ENCODE results near the gene BHLHE40. TPM values are rescaled to one million over a fixed set of nuclear protein-coding genes. Genes with fewer than 3 reads are reported as not detected.

Gene BHLHE40
- total and polyA plus RNA-seq, 2 of the 13 experiments (the other 11 are each of a cell fraction or from before 2014, with no cell fraction given): 1.8 to 51.0 TPM

- TF ChIP-seq KMT2B (CRISPR knock-in tag; IDR thresholded peaks at IDR 0.05) (no peak), ZNF275 (CRISPR knock-in tag; IDR thresholded peaks at IDR 0.05; ENCODE audit: borderline replicate concordance) (no peak), ZFP82 (CRISPR knock-in tag; IDR thresholded peaks at IDR 0.05; ENCODE audit: borderline replicate concordance) (no peak), EP300 (IDR thresholded peaks at IDR 0.05; ENCODE audit: low read depth in 2 of 2, low read length in 2 of 2) (peak in 1 of 2 experiments; percentile 57; a peak in 1 of 4 replicates), EP300 (CRISPR knock-in tag; IDR thresholded peaks at IDR 0.05; ENCODE audit: borderline replicate concordance) (no peak), IRF1 (CRISPR knock-in tag; IDR thresholded peaks at IDR 0.05; ENCODE audit: low read depth) (no peak), THAP11 (CRISPR knock-in tag; IDR thresholded peaks at IDR 0.05) (0 out of 2 replicates have a peak, but pooled peaks have one; percentile 33), ATF7 (IDR thresholded peaks at IDR 0.05) (0 out of 2 replicates have a peak, but pooled peaks have one; percentile 1), ATF7 (CRISPR knock-in tag; IDR thresholded peaks at IDR 0.05) (no peak), PAX8 (CRISPR knock-in tag; IDR thresholded peaks at IDR 0.05; ENCODE audit: borderline replicate concordance) (no peak), ZNF781 (CRISPR knock-in tag; IDR thresholded peaks at IDR 0.05; ENCODE audit: borderline replicate concordance, not compliant biosample characterization) (no peak), BCL6 (CRISPR knock-in tag; IDR thresholded peaks at IDR 0.05) (peak; percentile 82), ATM (IDR thresholded peaks at IDR 0.05; ENCODE audit: borderline replicate concordance) (no peak), GATAD2A (CRISPR knock-in tag; IDR thresholded peaks at IDR 0.05) (peak; percentile 66), KAT2B (IDR thresholded peaks at IDR 0.05; ENCODE audit: borderline replicate concordance, low read depth, low read length) (no peak), CEBPG (CRISPR knock-in tag; IDR thresholded peaks at IDR 0.05) (peak; percentile 99), DPF2 (CRISPR knock-in tag; IDR thresholded peaks at IDR 0.05; ENCODE audit: borderline replicate concordance, low read depth) (no peak), POLR2G (IDR thresholded peaks at IDR 0.05; ENCODE audit: low read depth, low read length) (peak; percentile 37; the same call in 1 of the 2 replicates), TBP (CRISPR knock-in tag; IDR thresholded peaks at IDR 0.05) (no peak), ELF1 (CRISPR knock-in tag; IDR thresholded peaks at IDR 0.05) (no peak), ARID4A (CRISPR knock-in tag; IDR thresholded peaks at IDR 0.05; ENCODE audit: borderline replicate concordance) (peak; percentile 51; the same call in 1 of the 2 replicates), POLR2AphosphoS2 (IDR thresholded peaks at IDR 0.05; ENCODE audit: low read depth, low read length) (peak; percentile 46; the same call in 1 of the 2 replicates), CBFB (CRISPR knock-in tag; IDR thresholded peaks at IDR 0.05) (peak; percentile 71; the same call in 1 of the 2 replicates), NR2F1 (CRISPR knock-in tag; IDR thresholded peaks at IDR 0.05) (no peak)
These were observed 2.6 kb downstream of the BHLHE40 start (continued) for GRCh38 chr3:4981665-4982494.
